ENCODE measurements around the gene TINCR. TPM values are rescaled to one million over a fixed set of nuclear protein-coding genes. Genes with fewer than 3 reads are reported as not detected.
A peak's percentile ranks its signal among the peaks of the same experiment; 100 is the strongest.

The TINCR gene
- total RNA-seq, 4 donors from 2014 or later: 250 to 282 (median 259) TPM

- DNase-seq (ENCODE audit: low spot score in 2 of 2): no peak
- no peak for TF ChIP-seq CTCF (IDR thresholded peaks at IDR 0.05)
- no peak for TF ChIP-seq POLR2A (IDR thresholded peaks at IDR 0.05)
- WGBS, 2 donors: 89 to 90% methylated on average over 3 of the region's 3 CpGs
- intact Hi-C loops (cut with DNase I; ENCODE audit: low total_unique reads): no loop called here
- no peak overlapping the region for H3K4me3 ChIP-seq (ENCODE audit: low read depth, poor library complexity, severe bottlenecking)
Measured at GRCh38 chr19:5571777-5572176, 4.0 kb upstream of the TINCR start.

GRCh38 chr19:5567970-5568407 is 236 bp upstream of the TINCR start:
- H3K4me3 ChIP-seq (ENCODE audit: low read depth, poor library complexity, severe bottlenecking): no peak overlapping the region
- intact Hi-C loops (cut with DNase I; ENCODE audit: low total_unique reads): no loop called here
- TF ChIP-seq CTCF (IDR thresholded peaks at IDR 0.05) (no peak), POLR2A (IDR thresholded peaks at IDR 0.05) (no peak)
- 14 to 64% methylated on average over 5 to 29 of the region's 40 CpGs for WGBS, 2 donors
- DNase-seq (ENCODE audit: low spot score in 2 of 2): no peak

GRCh38 chr19:5564930-5565329 is 2.8 kb downstream of the TINCR start:
- DNase-seq (ENCODE audit: low spot score in 2 of 2): no peak
- TF ChIP-seq POLR2A (IDR thresholded peaks at IDR 0.05) (no peak), CTCF (IDR thresholded peaks at IDR 0.05) (no peak)
- 44 to 48% methylated on average over 7 of the region's 7 CpGs for WGBS, 2 donors
- intact Hi-C loops (cut with DNase I; ENCODE audit: low total_unique reads): loop anchor here (5.0 kb wide), 1 partner anchor 518 kb away; no protein-coding TSS in a partner anchor
- H3K4me3 ChIP-seq (ENCODE audit: low read depth, poor library complexity, severe bottlenecking): no peak overlapping the region

DNA sequence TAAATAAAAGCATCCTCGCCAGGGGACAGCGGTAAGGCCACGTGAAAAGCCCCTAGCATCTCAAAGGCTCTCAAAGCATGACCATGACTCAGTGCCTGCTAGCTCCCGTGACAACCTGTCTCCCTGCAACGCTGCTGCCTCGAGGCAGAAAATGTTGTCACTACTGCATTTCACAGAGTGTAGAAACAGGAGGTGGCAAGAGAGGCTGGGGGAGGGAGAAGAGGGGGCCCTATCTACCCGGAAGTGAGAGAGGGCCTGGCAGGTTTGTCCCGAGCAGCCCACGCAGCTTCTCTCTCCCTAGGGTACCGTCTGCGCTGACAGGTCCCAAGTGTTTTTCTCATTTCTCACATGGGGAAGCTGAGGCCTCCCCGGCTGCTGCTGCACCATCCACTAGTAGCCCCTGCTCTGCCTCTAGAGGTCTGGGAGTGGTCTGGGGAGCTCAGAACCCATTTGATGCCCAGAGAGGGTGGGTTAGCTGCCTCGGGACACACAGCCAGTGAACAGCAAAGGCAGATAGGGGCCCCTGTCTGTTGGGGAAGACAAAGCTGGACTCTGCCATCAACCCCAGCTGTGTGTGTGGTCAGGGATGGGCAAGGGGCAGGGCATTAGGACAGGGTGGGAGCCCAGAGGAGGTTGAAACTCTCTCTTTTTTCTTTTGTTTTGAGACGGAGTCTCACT is 3.7 kb downstream of the TINCR start:
- H3K4me3 ChIP-seq (ENCODE audit: low read depth, poor library complexity, severe bottlenecking): no peak overlapping the region
- intact Hi-C loops (cut with DNase I; ENCODE audit: low total_unique reads): loop anchor here (5.0 kb wide), 1 partner anchor 517 kb away; no protein-coding TSS in a partner anchor
- WGBS, 2 donors: 26 to 31% methylated on average over 14 of the region's 14 CpGs
- peak in 1 of 2 donors; percentile 74 for DNase-seq (ENCODE audit: low spot score in 2 of 2)
- TF ChIP-seq CTCF (IDR thresholded peaks at IDR 0.05): no peak

DNA sequence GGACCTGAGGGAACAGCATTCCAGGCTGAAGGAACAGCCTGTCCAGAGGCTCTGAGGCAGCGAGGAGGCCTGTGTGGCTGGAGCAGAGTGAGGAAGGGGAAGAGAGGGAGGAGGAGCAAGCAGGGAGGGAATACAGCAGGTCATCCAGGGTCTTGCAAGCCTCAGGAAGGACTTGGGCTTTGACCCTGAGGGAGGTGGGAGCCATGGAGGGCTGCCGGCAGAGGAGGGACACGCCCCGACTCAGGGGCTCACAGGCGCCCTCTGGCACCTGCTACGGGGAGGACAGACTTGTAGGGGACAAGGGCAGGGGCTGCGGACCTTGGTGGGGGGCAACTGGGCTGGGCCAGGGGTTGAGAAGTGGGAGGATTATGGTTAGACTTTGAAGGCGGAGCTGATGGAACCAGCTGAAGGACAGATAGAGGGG is 4.7 kb downstream of the TINCR start:
- intact Hi-C loops (cut with DNase I; ENCODE audit: low total_unique reads): loop anchor here (5.0 kb wide), 1 partner anchor 516 kb away; no protein-coding TSS in a partner anchor
- 53 to 60% methylated on average over 8 of the region's 8 CpGs for WGBS, 2 donors

More for the DNA sequence above, 4.7 kb downstream of the TINCR start:
- H3K4me3 ChIP-seq (ENCODE audit: low read depth, poor library complexity, severe bottlenecking): no peak overlapping the region
- TF ChIP-seq POLR2A (IDR thresholded peaks at IDR 0.05): no peak
- no peak for TF ChIP-seq CTCF (IDR thresholded peaks at IDR 0.05)
- DNase-seq (ENCODE audit: low spot score in 2 of 2): no peak

All from lower leg skin (tissue), 4 donors.